ENCODE results near the gene TPM1. TPM values are rescaled to one million over a fixed set of nuclear protein-coding genes. Genes with fewer than 3 reads are reported as not detected.

Gene TPM1
- total RNA-seq, 1 experiment from 2014 or later: 748 TPM

DNA sequence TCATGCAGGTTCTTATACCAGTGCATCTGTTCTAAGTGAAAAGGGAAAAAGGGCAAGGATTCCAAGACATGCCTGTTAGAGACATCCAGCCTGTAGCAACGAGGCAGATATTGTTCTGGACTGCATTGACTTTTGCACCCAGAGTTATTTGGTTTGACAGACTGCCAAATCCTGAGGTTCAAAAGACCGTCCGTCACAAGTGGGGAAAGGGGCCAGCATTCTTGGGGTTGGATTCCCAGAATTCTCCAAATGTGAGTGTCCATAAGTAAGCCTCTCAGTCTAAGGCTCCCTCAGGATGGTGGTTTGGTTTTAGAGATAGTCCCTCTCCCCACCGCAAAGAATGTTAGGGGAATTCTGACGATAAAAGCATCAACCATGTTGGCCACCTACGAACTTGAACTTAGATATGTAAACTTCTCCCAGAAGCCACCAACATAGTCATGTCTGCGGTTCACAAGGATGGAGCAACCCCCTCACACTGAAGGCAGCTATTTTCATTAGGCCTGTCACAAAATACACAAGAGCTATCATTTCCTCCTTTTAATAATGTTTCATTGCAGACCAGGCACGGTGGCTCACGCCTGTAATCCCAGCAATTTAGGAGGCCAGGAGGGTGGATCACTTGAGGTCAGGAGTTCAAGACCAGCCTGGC, 65.5 kb downstream of the TPM1 start:
- Mint-ChIP-seq H3K27ac (no peak overlapping the region), H3K36me3 (ENCODE audit: insufficient read depth in 1 of 3, low read depth in 3 of 3) (peaks cover 0 to 2% (median 0%) of the 10 kb centered on the region in 3 experiments; a peak in 1 of 7 replicates), H3K4me3 (no peak overlapping the region), H3K4me1 (0 out of 4 replicates have a peak, but pooled peaks cover 0 to 5% of the 10 kb centered on the region in 2 experiments), H3K27me3 (ENCODE audit: low read depth) (no peaks in the 10 kb centered on the region; the same call in none of the 2 replicates), H3K9me3 (peaks cover 0 to 7% of the 10 kb centered on the region in 2 experiments; a peak in 1 of 5 replicates)
- Histone ChIP-seq H3K14ac (ENCODE audit: insufficient read depth, low read length) (no peak overlapping the region), H3K56ac (ENCODE audit: insufficient read length, low read depth, low read length) (no peak overlapping the region), H3K27me3 (ENCODE audit: insufficient read depth, low read length) (no peaks in the 10 kb centered on the region), H4K20me1 (ENCODE audit: control insufficient read depth, insufficient read depth, insufficient read length) (no peaks in the 10 kb centered on the region), H3K23me2 (ENCODE audit: insufficient read length, low read depth, low read length, poor library complexity, severe bottlenecking) (no peaks in the 10 kb centered on the region), H2BK120ac (ENCODE audit: low read depth, low read length, poor library complexity, severe bottlenecking) (no peak overlapping the region), H3K4ac (ENCODE audit: low read depth, low read length) (no peak overlapping the region), H3K4me2 (ENCODE audit: insufficient read depth, insufficient read length, low read length) (no peak overlapping the region), H2BK12ac (ENCODE audit: insufficient read length, low read depth, low read length) (no peak overlapping the region), H2BK5ac (ENCODE audit: insufficient read length, low read length) (no peak overlapping the region), H3K4me1 (ENCODE audit: insufficient read depth, low read length) (no peaks in the 10 kb centered on the region), H2BK20ac (ENCODE audit: low read depth, low read length, poor library complexity, severe bottlenecking) (no peak overlapping the region), H3K27ac (ENCODE audit: insufficient read length, low read depth, low read length) (no peak overlapping the region), H4K91ac (ENCODE audit: insufficient read length, low read depth, low read length) (no peak overlapping the region), H3K18ac (ENCODE audit: insufficient read length, low read depth, low read length) (no peak overlapping the region), H3K79me2 (ENCODE audit: insufficient read depth, low read length) (no peaks in the 10 kb centered on the region), H3T11ph (ENCODE audit: low read length) (no peak overlapping the region), H3K9ac (ENCODE audit: extremely low read depth, insufficient read length, low read length) (no peak overlapping the region), H2AFZ (ENCODE audit: low read length) (no peak overlapping the region), H2BK15ac (ENCODE audit: low read depth, low read length) (no peak overlapping the region), H4K5ac (ENCODE audit: insufficient read length, low read depth, low read length) (no peak overlapping the region), H4K8ac (replicated peaks; ENCODE audit: insufficient read length, low read depth, low read length) (no peak overlapping the region), H3K79me1 (ENCODE audit: insufficient read depth, low read depth, low read length, poor library complexity, severe bottlenecking) (no peaks in the 10 kb centered on the region), H3K9me3 (ENCODE audit: control insufficient read depth, low read depth, low read length) (no peaks in the 10 kb centered on the region), H2AK5ac (ENCODE audit: insufficient read length, low read length) (no peak overlapping the region), H3K23ac (ENCODE audit: insufficient read length, low read depth, low read length) (no peak overlapping the region)
- TF ChIP-seq, protein P1, sequence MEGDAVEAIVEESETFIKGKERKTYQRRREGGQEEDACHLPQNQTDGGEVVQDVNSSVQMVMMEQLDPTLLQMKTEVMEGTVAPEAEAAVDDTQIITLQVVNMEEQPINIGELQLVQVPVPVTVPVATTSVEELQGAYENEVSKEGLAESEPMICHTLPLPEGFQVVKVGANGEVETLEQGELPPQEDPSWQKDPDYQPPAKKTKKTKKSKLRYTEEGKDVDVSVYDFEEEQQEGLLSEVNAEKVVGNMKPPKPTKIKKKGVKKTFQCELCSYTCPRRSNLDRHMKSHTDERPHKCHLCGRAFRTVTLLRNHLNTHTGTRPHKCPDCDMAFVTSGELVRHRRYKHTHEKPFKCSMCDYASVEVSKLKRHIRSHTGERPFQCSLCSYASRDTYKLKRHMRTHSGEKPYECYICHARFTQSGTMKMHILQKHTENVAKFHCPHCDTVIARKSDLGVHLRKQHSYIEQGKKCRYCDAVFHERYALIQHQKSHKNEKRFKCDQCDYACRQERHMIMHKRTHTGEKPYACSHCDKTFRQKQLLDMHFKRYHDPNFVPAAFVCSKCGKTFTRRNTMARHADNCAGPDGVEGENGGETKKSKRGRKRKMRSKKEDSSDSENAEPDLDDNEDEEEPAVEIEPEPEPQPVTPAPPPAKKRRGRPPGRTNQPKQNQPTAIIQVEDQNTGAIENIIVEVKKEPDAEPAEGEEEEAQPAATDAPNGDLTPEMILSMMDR (conservative IDR thresholded peaks at IDR 0.05): no peak
- no CpG with 5 or more reads among the region's 9 CpGs for WGBS (ENCODE audit: extremely low coverage, insufficient read length, low lambda C conversion rate)
- DNase-seq: no peak

Data from H9 (cell line).